Stimulated activated naive CD8-positive, alpha-beta T cell treated with anti-CD3 and anti-CD28 coated beads, Interleukin-15, Interleukin-2, amounts not matched to agents 100 ng/mL and 50 ng/mL, for 24 hours (primary cell): ENCODE measurements around the gene CDH12.
"Not testable (repeated sequence)": the region's sequence is repeated elsewhere in the genome, so short reads cannot be mapped to it uniquely, and the experiment has no call there.

ENCODE experiments used
- H3K27ac Mint-ChIP-seq: one replicate; pipeline ENCODE4 v1.8.0; 2021; ENCODE audit warnings: mild to moderate bottlenecking, mixed read lengths
- H3K27me3 Mint-ChIP-seq: one replicate; pipeline ENCODE4 v1.8.0; 2021; ENCODE audit warnings: mixed read lengths
- H3K36me3 Mint-ChIP-seq: one replicate; pipeline ENCODE4 v1.8.0; 2021; ENCODE audit warnings: low read depth, mixed read lengths
- H3K4me1 Mint-ChIP-seq: one replicate; pipeline ENCODE4 v1.8.0; 2021; ENCODE audit warnings: low read depth, mixed read lengths
- H3K4me3 Mint-ChIP-seq: one replicate; pipeline ENCODE4 v1.8.0; 2021; ENCODE audit warnings: mild to moderate bottlenecking, mixed read lengths
- H3K9me3 Mint-ChIP-seq: one replicate; pipeline ENCODE4 v1.8.0; 2021; ENCODE audit warnings: mixed read lengths

Gene CDH12

GRCh38 chr5:22539762-22540161 is 313.4 kb downstream of the CDH12 start:
- Mint-ChIP-seq H3K4me3 (no peak overlapping the region), H3K9me3 (peaks cover 4% of the 10 kb centered on the region)

DNA sequence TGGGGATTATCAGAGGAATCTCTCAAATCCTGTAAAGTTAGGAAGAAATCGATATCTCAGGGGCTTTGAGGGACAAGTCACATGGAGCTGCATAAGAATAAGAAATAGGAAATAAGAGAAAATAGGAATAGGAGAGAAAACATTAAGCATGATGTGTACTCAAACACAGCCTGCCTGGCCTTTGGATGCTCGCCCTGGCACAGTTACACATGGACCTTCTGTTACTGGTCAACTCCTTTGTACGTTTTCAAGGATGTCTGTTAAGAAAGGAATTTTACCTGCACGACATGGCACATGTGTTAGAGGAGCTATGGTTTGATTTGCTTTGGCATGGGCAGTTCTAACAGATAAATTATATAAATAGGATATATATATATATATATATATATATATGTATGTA is 321.2 kb downstream of the CDH12 start:
- peaks cover 4% of the 10 kb centered on the region for H3K9me3 Mint-ChIP-seq
- H3K27me3 Mint-ChIP-seq = no peaks in the 10 kb centered on the region
- no peaks in the 10 kb centered on the region for H3K4me1 Mint-ChIP-seq
- H3K4me3 Mint-ChIP-seq = no peak overlapping the region
- H3K36me3 Mint-ChIP-seq = no peaks in the 10 kb centered on the region
- H3K27ac Mint-ChIP-seq = no peak overlapping the region

More at GRCh38 chr5:22539762-22540161, 313.4 kb downstream of the CDH12 start:
- Mint-ChIP-seq H3K36me3 (no peaks in the 10 kb centered on the region), H3K4me1 (no peaks in the 10 kb centered on the region), H3K27ac (no peak overlapping the region), H3K27me3 (no peaks in the 10 kb centered on the region)

DNA sequence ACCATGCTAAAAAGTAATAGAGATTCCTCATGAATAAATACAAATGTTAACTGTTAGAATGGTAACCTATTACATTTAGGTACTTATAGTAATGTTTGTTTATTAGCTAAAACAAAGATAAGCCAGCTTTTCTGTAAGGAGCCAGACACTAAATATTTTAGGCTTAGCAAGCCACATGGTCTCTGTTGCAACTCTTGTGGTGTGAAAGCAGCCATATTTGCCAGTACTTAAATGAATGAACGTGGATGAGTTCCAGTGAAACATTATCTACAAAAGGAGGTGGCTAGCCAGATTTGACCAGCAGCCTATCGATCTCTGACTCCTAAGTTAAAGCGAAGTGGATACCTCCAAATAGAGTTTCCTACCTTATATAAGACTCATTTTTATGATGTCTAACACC is 331.6 kb downstream of the CDH12 start:
- no peak overlapping the region for H3K27ac Mint-ChIP-seq
- no peaks in the 10 kb centered on the region for H3K4me1 Mint-ChIP-seq
- H3K9me3 Mint-ChIP-seq = peaks cover 9% of the 10 kb centered on the region
- no peaks in the 10 kb centered on the region for H3K36me3 Mint-ChIP-seq
- H3K4me3 Mint-ChIP-seq = no peak overlapping the region
- H3K27me3 Mint-ChIP-seq = no peaks in the 10 kb centered on the region

DNA sequence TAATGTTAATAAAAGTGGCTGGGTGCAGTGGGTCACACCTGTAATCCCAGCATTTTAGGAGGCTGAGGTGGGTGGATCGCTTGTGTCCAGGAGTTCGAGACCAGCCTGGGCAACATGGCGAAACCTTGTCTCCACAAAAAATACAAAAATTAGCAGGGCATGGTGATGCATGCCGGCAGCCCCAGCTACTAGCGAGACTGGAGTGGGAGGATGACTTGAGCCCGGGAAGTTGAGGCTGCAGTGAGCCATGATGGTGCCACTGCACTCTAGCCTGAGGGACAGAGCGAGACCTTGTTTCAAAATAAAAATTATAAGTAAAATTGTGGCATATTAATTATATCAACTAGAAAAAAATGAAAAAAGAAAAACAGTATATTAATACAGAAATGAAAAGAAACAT is 336.6 kb downstream of the CDH12 start:
- not testable (repeated sequence) for H3K27me3 Mint-ChIP-seq, H3K4me1 Mint-ChIP-seq, H3K4me3 Mint-ChIP-seq, H3K27ac Mint-ChIP-seq, H3K9me3 Mint-ChIP-seq, H3K36me3 Mint-ChIP-seq

- Mint-ChIP-seq H3K27me3 (no peaks in the 10 kb centered on the region), H3K36me3 (no peaks in the 10 kb centered on the region), H3K27ac (no peak overlapping the region), H3K9me3 (no peaks in the 10 kb centered on the region), H3K4me1 (no peaks in the 10 kb centered on the region), H3K4me3 (no peak overlapping the region)
These were observed 338.9 kb downstream of the CDH12 start for GRCh38 chr5:22514231-22514630.

- Mint-ChIP-seq H3K36me3 (no peaks in the 10 kb centered on the region), H3K27ac (no peak overlapping the region), H3K27me3 (no peaks in the 10 kb centered on the region), H3K4me1 (no peaks in the 10 kb centered on the region), H3K4me3 (no peak overlapping the region), H3K9me3 (peaks cover 16% of the 10 kb centered on the region)
These were observed 347.3 kb downstream of the CDH12 start for GRCh38 chr5:22505891-22506290.

GRCh38 chr5:22504411-22504810 is 348.7 kb downstream of the CDH12 start:
- Mint-ChIP-seq H3K36me3 (no peaks in the 10 kb centered on the region), H3K4me1 (no peaks in the 10 kb centered on the region), H3K9me3 (peaks cover 16% of the 10 kb centered on the region), H3K27me3 (no peaks in the 10 kb centered on the region), H3K27ac (no peak overlapping the region), H3K4me3 (no peak overlapping the region)

- H3K36me3 Mint-ChIP-seq = no peaks in the 10 kb centered on the region
- H3K4me1 Mint-ChIP-seq = no peaks in the 10 kb centered on the region
- peaks cover 10% of the 10 kb centered on the region for H3K9me3 Mint-ChIP-seq
- H3K4me3 Mint-ChIP-seq = no peak overlapping the region
- no peak overlapping the region for H3K27ac Mint-ChIP-seq
- no peaks in the 10 kb centered on the region for H3K27me3 Mint-ChIP-seq
These were observed 352.6 kb downstream of the CDH12 start for GRCh38 chr5:22500556-22500955.

DNA sequence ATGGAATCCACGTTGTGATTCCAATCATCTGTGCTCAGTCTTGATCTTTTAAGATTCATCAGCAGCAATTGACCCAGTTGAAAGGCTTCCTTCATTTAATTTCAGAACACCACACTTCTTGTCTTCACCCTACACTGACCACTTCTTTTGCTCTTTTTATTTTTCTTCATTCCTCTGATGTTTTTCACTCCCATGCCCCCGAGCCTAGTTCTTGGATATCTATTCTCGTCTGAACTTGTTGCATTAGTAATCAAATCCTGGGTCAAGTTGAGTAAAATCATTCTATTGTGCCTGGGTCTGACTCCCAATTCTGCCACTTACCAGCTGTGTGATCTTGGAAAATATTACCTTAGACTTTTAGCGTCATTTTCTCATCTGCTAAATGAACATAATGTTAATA is 356.5 kb downstream of the CDH12 start:
- H3K27ac Mint-ChIP-seq = no peak overlapping the region
- H3K27me3 Mint-ChIP-seq = no peaks in the 10 kb centered on the region
- no peaks in the 10 kb centered on the region for H3K4me1 Mint-ChIP-seq
- H3K9me3 Mint-ChIP-seq = peaks cover 10% of the 10 kb centered on the region
- no peaks in the 10 kb centered on the region for H3K36me3 Mint-ChIP-seq
- H3K4me3 Mint-ChIP-seq = no peak overlapping the region

DNA sequence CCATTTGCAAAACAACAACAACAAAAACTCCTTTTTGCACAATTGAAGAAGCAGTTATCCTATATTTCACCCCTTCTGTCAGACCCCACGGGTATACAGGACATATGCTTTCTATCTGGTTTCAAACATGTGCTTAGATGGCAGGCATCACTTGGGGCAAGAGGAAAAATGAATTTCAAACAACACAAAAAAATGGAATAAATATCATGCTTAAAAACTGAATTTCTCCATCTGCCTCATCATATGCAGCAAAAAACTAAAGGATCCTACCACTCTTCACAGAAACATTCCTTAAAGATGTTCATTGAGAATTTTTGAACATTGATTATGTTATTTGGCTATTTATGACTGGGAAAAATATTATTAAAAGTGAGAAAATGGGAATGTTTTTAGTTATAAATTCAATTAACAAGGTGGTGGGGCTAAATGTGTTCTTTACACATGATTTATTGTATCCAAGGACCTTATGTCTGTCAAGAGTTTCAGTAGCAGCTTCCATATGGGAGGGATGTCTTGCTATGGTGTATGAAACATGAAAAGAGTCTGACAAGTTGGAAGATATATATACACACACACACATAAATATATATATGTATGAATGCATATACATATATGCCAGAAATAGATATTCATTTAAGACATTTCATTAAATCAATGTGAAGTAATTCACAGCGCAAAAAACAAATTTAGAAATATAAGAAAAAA is 358.0 kb downstream of the CDH12 start:
- Mint-ChIP-seq H3K27me3 (no peaks in the 10 kb centered on the region), H3K36me3 (no peaks in the 10 kb centered on the region), H3K27ac (no peak overlapping the region), H3K4me1 (no peaks in the 10 kb centered on the region), H3K4me3 (no peak overlapping the region), H3K9me3 (peaks cover 12% of the 10 kb centered on the region)

- H3K27ac Mint-ChIP-seq = no peak overlapping the region
- H3K27me3 Mint-ChIP-seq = no peaks in the 10 kb centered on the region
- peaks cover 19% of the 10 kb centered on the region for H3K9me3 Mint-ChIP-seq
These were observed 364.7 kb downstream of the CDH12 start for GRCh38 chr5:22488427-22488826.

GRCh38 chr5:22480305-22480704 is 372.8 kb downstream of the CDH12 start:
- Mint-ChIP-seq H3K36me3 (no peaks in the 10 kb centered on the region), H3K9me3 (peaks cover 29% of the 10 kb centered on the region), H3K4me1 (no peaks in the 10 kb centered on the region), H3K27me3 (no peaks in the 10 kb centered on the region), H3K4me3 (no peak overlapping the region), H3K27ac (no peak overlapping the region)

More at GRCh38 chr5:22488427-22488826, 364.7 kb downstream of the CDH12 start:
- Mint-ChIP-seq H3K4me3 (no peak overlapping the region), H3K36me3 (no peaks in the 10 kb centered on the region), H3K4me1 (no peaks in the 10 kb centered on the region)

DNA sequence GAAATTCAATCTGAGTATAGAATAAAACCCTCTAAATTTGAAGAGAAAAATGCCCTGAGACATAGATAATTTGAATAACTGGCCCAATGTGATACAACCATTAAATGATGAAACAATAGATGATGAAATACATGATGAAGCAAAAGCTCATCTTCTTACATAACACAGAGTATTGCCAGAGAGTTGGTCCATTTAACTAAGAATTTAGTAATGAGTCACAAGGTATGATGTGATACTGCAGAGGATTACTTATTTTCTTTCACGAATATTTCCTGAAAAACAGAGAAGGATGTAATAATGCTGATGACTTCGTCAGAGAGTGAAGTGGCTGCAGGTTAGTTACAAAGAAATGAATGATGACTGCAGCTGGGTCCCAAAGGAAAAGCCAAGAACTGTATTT is 379.3 kb downstream of the CDH12 start:
- Mint-ChIP-seq H3K9me3 (peaks cover 23% of the 10 kb centered on the region), H3K27ac (no peak overlapping the region), H3K36me3 (no peaks in the 10 kb centered on the region), H3K27me3 (no peaks in the 10 kb centered on the region), H3K4me1 (no peaks in the 10 kb centered on the region), H3K4me3 (no peak overlapping the region)

- Mint-ChIP-seq H3K27ac (no peak overlapping the region), H3K27me3 (no peaks in the 10 kb centered on the region), H3K4me3 (no peak overlapping the region), H3K4me1 (no peaks in the 10 kb centered on the region), H3K9me3 (peaks cover 18% of the 10 kb centered on the region), H3K36me3 (no peaks in the 10 kb centered on the region)
These were observed 382.0 kb downstream of the CDH12 start for GRCh38 chr5:22471154-22471553.

DNA sequence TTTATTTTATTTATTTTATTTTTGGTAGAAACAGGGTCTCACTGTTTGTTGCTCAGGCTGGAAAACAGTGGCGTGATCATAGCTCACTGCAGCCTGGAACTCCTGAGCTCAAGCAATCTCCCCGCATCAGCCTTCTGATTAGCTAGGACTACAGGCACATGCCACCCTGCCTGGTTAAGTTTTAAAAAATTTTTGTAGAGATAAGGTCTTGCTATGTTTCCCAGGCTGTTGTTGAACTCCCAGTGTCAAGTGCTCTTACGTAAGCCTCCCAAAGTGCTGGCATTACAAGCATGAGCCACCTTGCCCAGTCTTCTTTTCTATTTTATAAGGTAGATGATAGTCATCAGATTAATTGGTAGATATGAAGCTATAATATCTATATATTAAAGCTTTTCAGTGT is 382.7 kb downstream of the CDH12 start:
- Mint-ChIP-seq H3K4me3 (no peak overlapping the region), H3K4me1 (no peaks in the 10 kb centered on the region), H3K27me3 (no peaks in the 10 kb centered on the region), H3K36me3 (no peaks in the 10 kb centered on the region), H3K9me3 (peaks cover 21% of the 10 kb centered on the region), H3K27ac (no peak overlapping the region)

DNA sequence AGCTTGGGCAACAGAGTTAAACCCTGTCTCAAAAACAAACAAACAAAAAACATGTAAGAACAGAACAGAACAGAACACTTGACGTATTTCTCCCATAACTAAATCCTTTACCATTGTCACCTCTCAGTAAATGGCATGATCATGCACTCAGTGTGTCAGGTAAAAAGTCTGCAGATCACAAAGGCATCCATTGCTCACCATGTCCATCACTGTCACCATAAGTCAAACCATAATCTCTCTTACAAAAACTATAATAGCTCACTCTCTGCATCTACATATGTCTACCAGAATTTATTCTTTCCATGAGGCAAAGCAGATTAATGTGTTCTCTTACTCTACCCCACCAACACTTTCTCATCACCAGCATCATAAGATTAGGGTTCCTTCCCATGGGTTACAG is 387.5 kb downstream of the CDH12 start:
- Mint-ChIP-seq H3K27me3 (no peaks in the 10 kb centered on the region), H3K27ac (no peak overlapping the region), H3K4me1 (no peaks in the 10 kb centered on the region), H3K36me3 (no peaks in the 10 kb centered on the region), H3K9me3 (peaks cover 17% of the 10 kb centered on the region), H3K4me3 (no peak overlapping the region)
